Endothelial cell of hepatic sinusoid (primary cell): ENCODE measurements around the gene PHLPP1.
"Not testable (repeated sequence)": the region's sequence is repeated elsewhere in the genome, so short reads cannot be mapped to it uniquely, and the experiment has no call there.

Source experiments
- in situ Hi-C: cut with HindIII; loops from 2 replicates; pipeline ENCODE4 v1.10.0; 2017; ENCODE audit warnings: low sequenced_read_pairs

PHLPP1 gene

DNA sequence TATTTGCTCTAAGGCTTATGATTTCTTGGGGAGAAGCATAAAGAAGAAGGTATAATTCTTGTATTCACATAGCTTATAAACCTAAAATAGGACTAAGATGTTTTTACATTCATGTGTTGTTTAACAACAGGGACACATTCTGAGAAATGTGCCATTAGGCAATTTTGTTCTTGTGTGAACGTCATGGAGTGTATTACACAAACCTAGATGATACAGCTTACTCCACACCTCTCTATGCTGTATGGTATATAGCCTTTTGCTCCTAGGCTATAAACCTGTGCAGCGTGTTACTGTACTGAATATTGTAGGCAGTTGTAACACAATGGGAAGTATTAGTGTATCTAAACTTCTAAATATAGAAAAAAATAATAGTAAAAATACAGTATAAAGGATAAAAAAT is 92.1 kb downstream of the PHLPP1 start:
- in situ Hi-C loops, result no loop called here

DNA sequence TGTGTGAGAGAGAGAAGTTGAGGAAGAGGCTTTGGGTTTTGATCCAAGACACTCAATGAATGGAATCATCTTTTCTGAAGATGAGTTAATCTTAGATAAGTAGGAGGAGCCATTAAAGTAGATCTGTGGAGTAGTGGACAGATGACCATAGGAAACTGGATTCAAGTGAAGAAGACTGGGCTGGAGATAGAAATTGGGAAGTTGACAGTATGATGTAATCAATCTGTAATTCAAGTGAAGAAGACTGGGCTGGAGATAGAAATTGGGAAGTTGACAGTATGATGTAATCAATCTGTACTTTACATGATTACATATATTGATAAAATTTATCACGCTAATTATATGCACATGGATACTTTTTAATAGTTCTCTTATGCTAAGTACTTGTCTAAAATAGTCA is 92.8 kb downstream of the PHLPP1 start:
- in situ Hi-C loops, result no loop called here

DNA sequence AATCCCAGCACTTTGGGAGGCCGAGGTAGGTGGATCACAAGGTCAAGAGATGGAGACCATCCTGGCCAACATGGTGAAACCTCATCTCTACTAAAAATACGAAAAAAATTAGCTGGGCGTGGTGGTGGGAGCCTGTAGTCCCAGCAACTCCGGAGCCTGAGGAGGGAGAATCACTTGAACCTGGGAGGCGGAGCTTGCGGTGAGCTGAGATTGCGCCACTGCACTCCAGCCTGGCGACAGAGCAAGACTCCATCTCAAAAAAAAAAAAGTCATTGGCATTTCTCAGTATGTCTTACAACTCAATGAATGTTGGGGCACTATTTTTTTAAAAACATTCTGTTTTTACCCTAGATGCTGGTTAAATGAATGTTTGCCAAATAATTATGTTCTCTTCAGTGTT is 94.1 kb downstream of the PHLPP1 start:
- in situ Hi-C loops, result not testable (repeated sequence)

DNA sequence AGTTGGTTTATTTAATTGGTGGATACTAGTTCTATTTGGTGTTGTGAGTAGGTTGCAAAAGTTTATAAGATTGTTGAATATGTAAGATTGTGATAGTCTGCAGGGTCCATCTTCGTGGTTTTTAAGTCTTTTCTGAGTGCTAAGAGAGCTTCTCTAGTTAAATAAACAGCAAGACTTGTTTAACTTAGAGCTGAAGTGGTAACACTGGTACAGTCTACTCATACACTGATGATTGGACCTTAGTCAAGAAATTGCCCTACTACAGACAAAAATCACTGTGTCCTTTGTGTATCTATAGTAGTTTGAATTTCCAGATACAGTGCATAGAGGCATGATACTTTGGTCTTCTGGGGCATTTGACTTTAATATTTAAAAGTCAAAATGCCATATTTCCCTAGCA is 94.6 kb downstream of the PHLPP1 start:
- in situ Hi-C loops, result loop anchor here (5.0 kb wide), 1 partner anchor 52 kb away; no protein-coding TSS in a partner anchor

DNA sequence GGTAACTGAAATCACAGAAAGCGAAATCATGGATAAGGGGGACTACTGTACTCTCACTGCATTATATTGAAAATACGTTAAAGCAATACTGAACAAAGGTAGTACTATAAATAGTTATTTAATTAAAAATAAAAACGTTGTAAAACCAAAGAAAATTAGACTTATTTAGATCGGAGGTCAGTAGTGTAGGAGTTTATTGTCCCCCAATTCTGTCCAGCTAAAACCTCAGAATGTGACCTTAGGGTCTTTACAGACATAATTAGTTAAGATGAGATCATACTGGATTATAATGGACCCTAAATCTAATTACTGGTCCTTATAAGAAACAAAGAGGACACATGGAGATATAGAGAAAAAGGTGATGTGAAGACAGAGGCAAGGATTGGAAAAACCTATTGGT is 95.3 kb downstream of the PHLPP1 start:
- in situ Hi-C loops, result loop anchor here (5.0 kb wide), 1 partner anchor 52 kb away; no protein-coding TSS in a partner anchor

DNA sequence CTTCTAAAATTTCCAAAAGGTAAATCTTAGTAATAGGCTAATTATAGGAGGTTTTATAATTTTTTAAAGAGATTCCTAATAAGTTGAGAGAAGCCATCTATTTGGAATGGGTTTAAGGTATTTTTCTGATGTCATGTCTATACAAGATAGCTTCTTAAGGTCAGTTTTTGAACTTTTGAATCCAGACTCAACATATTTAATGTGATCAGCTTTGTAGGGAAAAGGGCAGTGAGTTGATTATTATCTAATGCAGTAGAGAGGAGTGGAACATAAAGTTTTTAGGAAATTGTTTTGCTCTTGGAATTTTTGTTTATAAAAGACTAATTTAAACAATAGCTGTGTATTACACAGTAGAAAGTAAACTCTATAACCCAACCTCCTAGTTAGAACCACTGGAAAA is 96.3 kb downstream of the PHLPP1 start:
- in situ Hi-C loops, result loop anchor here (5.0 kb wide), 1 partner anchor 51 kb away; no protein-coding TSS in a partner anchor

DNA sequence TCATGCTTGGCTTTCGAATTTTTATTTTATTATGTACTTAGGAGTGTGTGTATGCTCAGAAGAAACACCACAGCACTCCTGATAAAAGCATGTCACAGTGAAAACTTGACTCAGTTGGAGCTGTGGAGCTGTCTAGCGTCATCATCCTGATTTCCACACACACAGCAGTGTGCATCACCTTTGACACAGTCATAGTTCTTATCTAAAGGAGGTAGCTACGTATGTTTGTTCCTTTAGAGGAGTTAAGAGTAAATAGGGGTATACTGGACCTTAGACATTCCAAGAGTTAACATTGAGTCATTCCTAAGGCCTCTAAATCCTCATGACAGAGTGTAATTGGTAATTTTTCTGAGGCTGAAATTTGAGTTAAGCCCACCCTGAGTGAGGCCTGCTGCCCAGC is 96.9 kb downstream of the PHLPP1 start:
- in situ Hi-C loops, result loop anchor here (5.0 kb wide), 1 partner anchor 50 kb away; no protein-coding TSS in a partner anchor

DNA sequence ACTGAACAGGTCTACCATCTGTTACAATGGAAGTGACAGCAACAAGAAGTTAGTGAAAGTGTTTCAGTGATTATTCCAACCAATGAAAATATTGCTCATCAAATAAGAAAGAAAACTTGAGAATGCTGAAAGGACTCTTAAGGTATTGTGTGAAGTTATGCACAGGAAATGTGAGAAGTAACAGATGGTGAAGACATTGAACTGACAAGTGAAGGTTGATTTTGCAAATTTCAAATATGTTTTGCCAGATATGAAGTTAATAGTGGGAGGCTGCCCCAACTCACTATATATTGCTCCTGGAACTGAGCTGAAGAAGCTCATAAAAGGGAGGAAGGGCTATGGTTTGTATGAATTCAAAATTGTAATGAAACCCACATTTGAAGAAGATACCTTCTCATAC is 97.5 kb downstream of the PHLPP1 start:
- in situ Hi-C loops, result loop anchor here (5.0 kb wide), 1 partner anchor 49 kb away; no protein-coding TSS in a partner anchor

DNA sequence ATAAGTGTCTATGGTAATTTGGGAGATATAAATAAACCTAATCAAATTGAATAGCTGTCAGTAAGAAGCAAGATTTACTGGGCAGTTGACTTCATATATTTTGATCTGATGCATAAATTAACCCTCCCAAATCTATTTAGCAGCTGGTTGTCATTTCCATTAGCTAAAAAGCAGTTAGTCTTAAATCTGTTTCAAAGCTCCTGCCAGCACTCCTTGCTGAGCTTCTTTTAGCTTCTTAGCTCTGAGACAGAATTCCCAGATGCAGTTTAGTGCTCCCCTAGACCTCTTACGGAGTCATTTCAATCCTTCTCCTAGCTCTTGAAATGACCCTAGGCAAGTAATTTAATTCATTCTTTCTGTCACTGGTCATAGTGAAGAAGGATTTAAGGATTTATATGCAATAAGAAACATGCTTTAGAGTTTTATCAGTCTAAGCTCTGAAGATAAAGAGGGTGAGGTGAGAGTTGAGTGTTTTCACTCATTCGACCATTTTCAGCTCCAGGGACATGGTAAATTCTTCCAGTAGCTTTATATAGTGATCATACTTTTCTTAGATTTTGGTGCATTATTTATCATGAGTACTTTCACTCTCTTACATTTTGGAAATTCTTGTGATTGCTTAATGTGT is 98.9 kb downstream of the PHLPP1 start:
- in situ Hi-C loops, result loop anchor here (5.0 kb wide), 1 partner anchor 48 kb away; no protein-coding TSS in a partner anchor

DNA sequence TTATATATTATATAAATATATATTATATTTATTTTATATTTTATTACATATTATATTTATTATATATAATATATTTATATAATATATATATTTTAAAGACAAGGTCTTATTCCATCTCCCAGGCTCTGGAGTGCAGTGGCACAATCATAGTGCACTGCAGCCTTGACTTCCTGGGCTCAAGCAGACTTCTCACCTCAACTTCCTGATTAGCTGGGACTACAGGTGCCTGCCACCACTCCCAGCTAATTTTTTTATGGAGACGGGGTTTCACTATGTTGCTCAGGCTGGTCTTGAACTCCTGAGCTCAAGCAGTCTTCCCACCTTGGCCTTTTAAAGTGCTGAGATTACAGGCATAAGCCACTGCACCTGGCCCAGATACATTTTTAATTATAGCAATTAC is 110.0 kb downstream of the PHLPP1 start:
- in situ Hi-C loops, result no loop called here

DNA sequence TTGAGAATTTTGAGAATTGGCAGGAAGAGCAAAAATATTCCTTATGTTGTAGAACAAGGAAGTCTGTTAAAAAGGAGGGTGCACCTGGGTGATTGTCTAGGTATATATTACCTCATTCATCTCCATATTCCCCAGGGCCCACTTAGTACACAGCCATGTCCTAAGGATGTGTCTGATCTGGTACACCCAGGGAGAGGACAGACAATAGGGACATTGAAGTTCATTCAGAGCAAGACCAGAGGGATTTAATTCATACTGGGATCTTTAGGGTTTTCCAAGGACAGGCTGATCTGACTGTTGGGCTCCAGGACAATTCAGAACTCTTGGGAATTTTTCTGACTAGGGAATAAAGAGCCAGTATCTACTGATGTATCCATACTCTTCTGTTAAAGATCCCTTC is 112.1 kb downstream of the PHLPP1 start:
- in situ Hi-C loops, result no loop called here

DNA sequence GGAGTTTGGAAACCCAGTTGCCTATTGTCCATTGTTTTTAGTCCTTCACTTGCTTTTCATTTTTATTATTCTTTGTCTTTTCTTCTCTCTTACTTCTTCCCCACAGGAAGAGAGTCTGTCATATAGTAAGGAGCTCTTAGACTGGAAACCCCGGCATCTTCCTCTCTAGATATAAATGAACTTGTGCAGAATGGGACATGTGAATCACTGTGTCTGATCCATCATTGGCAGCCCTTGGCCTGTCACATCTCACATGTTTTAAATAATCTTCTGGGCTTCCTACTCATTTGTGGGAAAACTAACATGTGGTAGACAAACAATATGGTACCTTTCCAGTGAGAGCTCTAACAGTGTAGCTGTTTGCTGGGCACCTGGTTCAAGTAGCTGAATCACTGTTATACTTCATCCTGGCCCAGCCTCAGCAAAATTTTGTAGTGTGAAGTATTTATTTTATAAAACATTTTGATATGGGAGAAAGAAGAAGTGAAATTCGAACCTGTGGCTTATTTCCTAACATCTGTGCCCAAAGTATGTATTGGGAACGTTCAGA is 112.8 kb downstream of the PHLPP1 start:
- in situ Hi-C loops, result no loop called here

DNA sequence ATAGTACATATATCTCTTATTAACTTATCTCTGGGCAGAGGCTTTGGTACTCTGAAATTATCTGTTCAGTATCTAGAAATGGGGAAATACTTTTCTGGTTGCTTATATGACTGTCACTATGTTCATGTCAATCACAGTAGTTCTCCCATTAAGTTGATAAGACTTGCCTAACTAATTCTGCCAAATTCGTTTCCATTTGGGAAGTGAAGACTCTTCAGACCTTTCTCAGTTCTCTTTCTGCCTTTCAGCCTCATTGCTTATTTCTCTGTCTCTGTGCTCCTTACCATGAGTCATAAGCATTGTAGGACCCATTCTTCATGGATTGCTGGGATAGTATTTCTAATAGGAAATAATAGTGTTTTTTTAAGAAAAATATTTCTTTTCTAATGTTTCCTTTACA is 113.5 kb downstream of the PHLPP1 start:
- in situ Hi-C loops, result no loop called here

DNA sequence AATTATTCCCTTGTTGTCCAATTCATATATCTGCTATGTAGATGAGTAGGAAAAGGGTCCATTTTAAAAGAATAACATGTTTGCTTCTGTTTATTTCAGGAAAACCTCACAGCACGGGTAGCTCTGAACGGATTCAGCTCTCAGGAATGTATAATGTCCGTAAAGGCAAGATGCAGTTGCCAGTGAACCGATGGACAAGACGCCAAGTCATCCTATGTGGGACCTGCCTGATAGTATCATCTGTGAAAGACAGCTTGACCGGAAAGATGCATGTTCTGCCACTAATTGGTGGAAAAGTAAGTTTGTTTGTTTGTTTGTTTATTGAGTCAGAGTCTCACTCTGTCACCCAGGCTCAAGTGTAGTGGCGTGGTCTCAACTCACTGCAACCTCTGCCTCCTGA is 114.6 kb downstream of the PHLPP1 start:
- in situ Hi-C loops, result no loop called here

DNA sequence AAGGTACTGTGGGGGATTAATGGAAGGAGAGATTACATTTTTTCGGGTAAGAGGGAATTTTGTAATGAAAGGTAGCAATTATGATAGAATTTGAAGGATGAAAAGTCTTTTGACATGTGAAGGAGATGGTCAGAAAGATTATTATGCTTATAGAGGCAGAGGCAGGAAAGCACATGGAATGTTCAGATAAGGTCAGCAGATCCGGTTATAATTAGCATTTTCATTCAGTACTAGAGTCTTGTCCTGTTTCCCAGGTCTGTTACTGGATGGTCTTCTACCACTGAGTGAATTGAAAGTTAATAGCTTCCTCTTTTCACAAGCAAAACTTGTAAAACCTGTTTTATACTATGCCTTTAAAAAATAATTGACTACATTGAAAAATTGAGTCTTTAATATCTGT is 116.9 kb downstream of the PHLPP1 start:
- in situ Hi-C loops, result no loop called here

DNA sequence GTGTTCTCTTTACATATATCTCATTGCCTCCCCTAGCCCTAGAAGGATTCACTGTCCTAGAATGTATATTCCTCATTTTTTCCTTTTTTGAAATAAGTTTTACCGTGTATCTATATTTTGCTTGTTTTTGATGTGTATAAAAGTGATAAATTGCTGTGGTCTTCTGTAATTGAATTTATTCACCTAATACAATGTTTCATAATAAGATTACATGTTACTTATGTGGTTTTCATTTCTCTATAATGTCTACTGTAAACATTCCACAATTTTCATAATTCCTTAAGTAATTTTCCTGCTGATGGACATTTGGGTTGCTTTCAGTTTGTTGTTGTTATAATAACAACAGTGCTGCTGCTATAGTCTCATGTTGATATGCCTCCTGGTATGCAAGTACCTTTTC is 118.2 kb downstream of the PHLPP1 start:
- in situ Hi-C loops, result no loop called here

DNA sequence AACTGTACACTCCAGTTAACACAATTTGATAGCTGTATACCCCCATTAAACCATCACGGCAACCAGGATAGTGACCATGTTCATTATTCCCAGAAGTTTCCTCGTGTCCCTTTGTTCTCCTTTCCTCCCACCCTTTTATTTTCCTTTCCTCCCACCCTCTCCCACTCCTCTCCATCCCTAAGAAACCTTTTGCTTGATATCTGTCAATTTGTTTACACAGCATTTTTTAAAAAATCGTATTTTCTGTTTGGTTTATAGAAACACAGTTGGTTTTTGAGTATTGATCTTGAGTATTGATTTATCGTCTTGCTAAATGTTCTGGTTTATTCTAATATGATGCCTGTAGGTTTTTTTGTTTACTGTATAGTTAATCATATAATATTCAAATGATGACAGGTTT is 119.4 kb downstream of the PHLPP1 start:
- in situ Hi-C loops, result no loop called here

DNA sequence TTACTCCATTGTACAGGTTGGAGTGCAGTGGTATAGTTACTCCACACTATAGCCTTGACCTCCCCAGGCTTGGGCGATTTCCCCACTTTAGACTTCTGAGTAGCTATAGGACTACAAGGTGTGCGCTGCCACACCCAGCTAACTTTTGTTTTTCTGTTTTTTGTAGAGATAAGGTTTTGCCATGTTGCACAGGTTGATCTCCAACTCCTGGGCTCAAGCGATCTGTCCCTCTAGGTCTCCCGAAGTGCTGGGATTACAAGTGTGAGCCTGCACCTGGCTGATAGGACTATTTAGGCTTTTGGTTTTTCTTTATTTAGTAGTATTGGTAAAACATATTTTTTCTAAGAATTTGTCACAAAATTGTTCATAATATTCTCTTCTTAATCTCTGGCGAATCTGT is 121.7 kb downstream of the PHLPP1 start:
- in situ Hi-C loops, result no loop called here

DNA sequence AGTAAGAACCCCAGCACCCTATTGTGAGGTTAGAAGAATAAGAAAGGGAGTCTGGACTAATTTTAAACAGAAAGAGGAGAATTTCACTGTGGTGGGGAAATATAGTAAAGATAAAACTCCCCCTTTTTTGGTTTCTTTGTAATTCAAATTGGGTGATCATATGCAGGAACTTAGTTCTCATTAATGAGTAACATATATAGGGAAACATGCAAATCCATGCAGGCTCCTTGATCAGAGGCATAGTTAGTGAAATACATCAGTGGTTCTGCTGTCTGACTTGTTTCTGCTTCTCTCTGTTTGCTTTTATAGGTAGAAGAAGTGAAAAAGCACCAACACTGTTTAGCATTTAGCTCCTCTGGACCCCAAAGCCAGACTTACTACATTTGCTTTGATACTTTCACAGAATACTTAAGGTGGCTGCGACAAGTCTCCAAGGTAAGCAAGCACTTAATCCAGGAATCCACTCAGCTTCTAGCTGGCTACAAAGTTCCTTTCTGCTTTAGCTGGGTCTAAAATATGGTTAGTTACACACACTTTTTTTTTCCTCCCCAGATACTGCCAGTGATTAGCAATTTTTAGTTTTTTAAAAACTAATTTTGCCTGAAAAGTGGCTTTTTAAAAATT is 123.2 kb downstream of the PHLPP1 start:
- in situ Hi-C loops, result no loop called here

DNA sequence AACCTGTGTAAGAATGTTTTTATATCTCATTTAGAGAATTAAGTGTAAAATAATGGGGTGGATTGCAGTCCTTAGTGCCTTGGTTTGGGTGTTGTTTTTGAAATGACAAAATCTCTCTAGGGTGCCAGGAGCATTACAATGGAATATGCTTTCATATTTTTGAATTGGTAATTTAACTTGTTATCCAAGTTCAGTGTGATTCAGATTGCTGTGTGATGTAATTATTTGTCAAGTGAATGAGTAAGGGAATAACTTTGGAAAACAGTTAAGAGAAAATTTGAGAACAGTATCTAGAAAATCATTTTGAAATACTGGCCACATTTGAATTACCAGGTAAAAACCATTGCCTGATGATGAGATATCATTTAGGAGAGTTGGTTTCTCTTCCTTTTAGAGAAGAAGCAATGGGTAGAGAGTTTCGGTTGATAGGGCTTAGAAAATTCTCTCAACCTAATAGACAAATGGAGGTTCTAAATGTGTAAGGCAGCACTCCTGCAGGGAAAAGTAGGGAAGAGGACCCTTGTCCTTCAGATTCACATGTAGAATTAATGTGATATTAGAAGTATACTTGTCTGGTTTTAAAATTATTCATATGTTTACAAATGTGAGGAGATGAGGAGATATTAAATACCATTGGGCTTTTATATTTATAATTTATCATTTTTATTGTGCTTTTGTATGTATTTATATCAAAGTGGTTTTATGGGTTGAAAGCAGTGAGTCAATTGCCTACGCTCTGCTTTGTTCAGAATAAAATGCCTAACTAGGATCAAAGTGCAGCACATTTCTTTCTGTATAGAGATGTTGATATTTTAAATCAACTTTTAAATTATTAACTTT is 124.8 kb downstream of the PHLPP1 start:
- in situ Hi-C loops, result no loop called here

DNA sequence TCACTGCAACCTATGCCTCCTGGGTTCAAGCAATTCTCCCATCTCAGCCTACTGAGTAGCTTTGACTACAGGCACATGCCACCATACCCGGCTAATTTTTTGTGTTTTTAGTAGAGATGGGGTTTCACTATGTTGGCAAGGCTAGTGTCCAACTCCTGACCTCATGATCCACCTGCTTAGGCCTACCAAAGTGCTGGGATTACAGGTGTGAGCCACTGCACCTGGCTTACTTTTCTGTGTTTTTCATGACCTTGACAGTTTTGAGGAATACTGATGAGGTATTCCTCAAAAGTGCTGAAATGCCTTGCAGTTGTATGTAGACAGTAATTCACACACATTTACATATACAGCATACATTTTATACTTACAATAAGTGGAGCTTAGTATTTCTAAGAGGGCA is 126.1 kb downstream of the PHLPP1 start:
- in situ Hi-C loops, result no loop called here
